ENCODE results near the gene MAG. TPM values are rescaled to one million over a fixed set of nuclear protein-coding genes. Genes with fewer than 3 reads are reported as not detected.

The MAG gene
- total RNA-seq, 1 experiment from 2014 or later = not detected

DNA sequence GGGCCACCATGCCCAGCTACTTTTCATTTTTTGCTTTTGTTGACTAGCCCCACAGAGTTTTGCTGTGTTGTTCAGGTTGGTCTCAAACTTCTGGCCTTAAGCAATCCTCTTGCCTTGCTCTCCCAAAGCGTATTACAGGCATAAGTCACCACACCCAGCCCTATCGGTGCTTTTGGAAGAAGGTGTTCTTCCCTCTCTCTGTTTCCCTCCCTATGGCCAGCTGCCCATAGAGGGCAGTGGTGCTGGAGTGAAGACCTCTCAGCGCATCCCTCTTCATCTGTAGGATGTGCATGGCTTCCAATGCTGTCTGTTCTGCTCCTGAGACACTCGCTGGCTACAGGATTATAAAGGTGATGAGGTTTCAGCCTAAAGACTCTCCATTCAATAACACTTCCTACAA is 35.7 kb downstream of the MAG start:
- Histone ChIP-seq H3K79me2 (ENCODE audit: insufficient read depth, low read length) (no peaks in the 10 kb centered on the region), H3K56ac (ENCODE audit: insufficient read length, low read depth, low read length) (no peak overlapping the region), H2AFZ (ENCODE audit: low read length) (no peak overlapping the region), H2AK5ac (ENCODE audit: insufficient read length, low read length) (no peak overlapping the region), H3K79me1 (ENCODE audit: insufficient read depth, low read depth, low read length, poor library complexity, severe bottlenecking) (no peaks in the 10 kb centered on the region), H3K4me2 (ENCODE audit: insufficient read depth, insufficient read length, low read length) (no peak overlapping the region), H4K5ac (ENCODE audit: insufficient read length, low read depth, low read length) (no peak overlapping the region), H2BK12ac (ENCODE audit: insufficient read length, low read depth, low read length) (no peak overlapping the region), H3K4me1 (ENCODE audit: insufficient read depth, low read length) (peaks cover 7% of the 10 kb centered on the region; the same call in 1 of the 2 replicates), H3K9me3 (ENCODE audit: control insufficient read depth, low read depth, low read length) (no peaks in the 10 kb centered on the region), H3T11ph (ENCODE audit: low read length) (no peak overlapping the region), H3K18ac (ENCODE audit: insufficient read length, low read depth, low read length) (no peak overlapping the region), H4K8ac (replicated peaks; ENCODE audit: insufficient read length, low read depth, low read length) (no peak overlapping the region), H3K9ac (ENCODE audit: extremely low read depth, insufficient read length, low read length) (no peak overlapping the region), H4K91ac (ENCODE audit: insufficient read length, low read depth, low read length) (no peak overlapping the region), H3K27me3 (ENCODE audit: insufficient read depth, low read length) (no peaks in the 10 kb centered on the region), H4K20me1 (ENCODE audit: control insufficient read depth, insufficient read depth, insufficient read length) (no peaks in the 10 kb centered on the region), H2BK15ac (ENCODE audit: low read depth, low read length) (no peak overlapping the region), H3K14ac (ENCODE audit: insufficient read depth, low read length) (no peak overlapping the region), H3K23me2 (ENCODE audit: insufficient read length, low read depth, low read length, poor library complexity, severe bottlenecking) (no peaks in the 10 kb centered on the region), H2BK5ac (ENCODE audit: insufficient read length, low read length) (no peak overlapping the region), H3K23ac (ENCODE audit: insufficient read length, low read depth, low read length) (no peak overlapping the region), H2BK120ac (ENCODE audit: low read depth, low read length, poor library complexity, severe bottlenecking) (no peak overlapping the region), H2BK20ac (ENCODE audit: low read depth, low read length, poor library complexity, severe bottlenecking) (no peak overlapping the region), H3K27ac (ENCODE audit: insufficient read length, low read depth, low read length) (no peak overlapping the region), H3K4ac (ENCODE audit: low read depth, low read length) (no peak overlapping the region)
- Mint-ChIP-seq H3K27me3 (ENCODE audit: low read depth) (no peaks in the 10 kb centered on the region), H3K4me1 (peaks cover 10 to 12% of the 10 kb centered on the region in 2 experiments), H3K36me3 (ENCODE audit: insufficient read depth in 1 of 3, low read depth in 3 of 3) (no peaks in the 10 kb centered on the region), H3K4me3 (no peak overlapping the region), H3K27ac (no peak overlapping the region), H3K9me3 (no peaks in the 10 kb centered on the region)
- no CpG with 5 or more reads among the region's 4 CpGs for WGBS (ENCODE audit: extremely low coverage, insufficient read length, low lambda C conversion rate)
- TF ChIP-seq, protein P1, sequence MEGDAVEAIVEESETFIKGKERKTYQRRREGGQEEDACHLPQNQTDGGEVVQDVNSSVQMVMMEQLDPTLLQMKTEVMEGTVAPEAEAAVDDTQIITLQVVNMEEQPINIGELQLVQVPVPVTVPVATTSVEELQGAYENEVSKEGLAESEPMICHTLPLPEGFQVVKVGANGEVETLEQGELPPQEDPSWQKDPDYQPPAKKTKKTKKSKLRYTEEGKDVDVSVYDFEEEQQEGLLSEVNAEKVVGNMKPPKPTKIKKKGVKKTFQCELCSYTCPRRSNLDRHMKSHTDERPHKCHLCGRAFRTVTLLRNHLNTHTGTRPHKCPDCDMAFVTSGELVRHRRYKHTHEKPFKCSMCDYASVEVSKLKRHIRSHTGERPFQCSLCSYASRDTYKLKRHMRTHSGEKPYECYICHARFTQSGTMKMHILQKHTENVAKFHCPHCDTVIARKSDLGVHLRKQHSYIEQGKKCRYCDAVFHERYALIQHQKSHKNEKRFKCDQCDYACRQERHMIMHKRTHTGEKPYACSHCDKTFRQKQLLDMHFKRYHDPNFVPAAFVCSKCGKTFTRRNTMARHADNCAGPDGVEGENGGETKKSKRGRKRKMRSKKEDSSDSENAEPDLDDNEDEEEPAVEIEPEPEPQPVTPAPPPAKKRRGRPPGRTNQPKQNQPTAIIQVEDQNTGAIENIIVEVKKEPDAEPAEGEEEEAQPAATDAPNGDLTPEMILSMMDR (conservative IDR thresholded peaks at IDR 0.05) = peak; percentile 63
- DNase-seq = peak; percentile 61

Measured in H9 (cell line).